ENCODE results near the gene HDAC9.

GRCh38 chr7:18614841-18615240 is 119.3 kb downstream of the HDAC9 start:
- TF ChIP-seq CTCF (IDR thresholded peaks at IDR 0.05) (no peak), POLR2A (IDR thresholded peaks at IDR 0.05) (no peak)

All from adrenal gland (tissue), 5 donors.